DND-41 (cell line): ENCODE results near the gene FOXF2.

Experiments used
- ATAC-seq: fragments of 200-7000 bp; cut with Tn5 transposase; 3 replicates; pipeline ENCODE4 v1.9.1; 2021; ENCODE audit warnings: low read depth; ENCODE audit not compliant: insufficient read depth
- DNase-seq: peaks from one replicate; pipeline ENCODE4 v3.0.0-alpha.2; 2020
- H2AFZ ChIP-seq: 2 replicates; pipeline ENCODE4 v1.6.0; 2012; ENCODE audit warnings: low read depth, low read length
- H3K27ac ChIP-seq: 2 replicates; pipeline ENCODE4 v1.5.1; 2012; ENCODE audit warnings: low read length, inconsistent platforms
- H3K27me3 ChIP-seq: fragments of 200-600 bp; sonication (generic); 2 replicates; pipeline ENCODE4 v1.6.0; 2012; ENCODE audit warnings: low read length, mild to moderate bottlenecking, inconsistent platforms; ENCODE audit not compliant: insufficient read depth, poor library complexity
- H3K36me3 ChIP-seq: 2 replicates; pipeline ENCODE4 v1.5.1; 2012; ENCODE audit warnings: low read length, inconsistent platforms; ENCODE audit not compliant: insufficient read depth
- H3K4me1 ChIP-seq: 2 replicates; pipeline ENCODE4 v1.5.1; 2012; ENCODE audit warnings: mild to moderate bottlenecking, low read length; ENCODE audit not compliant: insufficient read depth
- H3K4me2 ChIP-seq: 2 replicates; pipeline ENCODE4 v1.6.0; 2012; ENCODE audit warnings: mild to moderate bottlenecking, moderate library complexity, low read length, inconsistent platforms; ENCODE audit not compliant: insufficient read depth
- H3K4me3 ChIP-seq, 2 experiments: fragments of 200-600 bp in 1 of 2; shearing (Covaris generic) in 1 of 2; 2 replicates each; pipeline ENCODE4 v1.5.1; 2012 to 2016; ENCODE audit warnings: inconsistent platforms in 2 of 2, low read length in 2 of 2, mild to moderate bottlenecking in 2 of 2, low read depth in 1 of 2, moderate library complexity in 1 of 2
- H3K79me2 ChIP-seq: 2 replicates; pipeline ENCODE4 v1.6.0; 2012; ENCODE audit warnings: low read length, inconsistent platforms; ENCODE audit not compliant: insufficient read depth
- H3K9ac ChIP-seq: 2 replicates; pipeline ENCODE4 v1.6.0; 2012; ENCODE audit warnings: low read depth, mild to moderate bottlenecking, inconsistent platforms, low read length, moderate library complexity
- H3K9me3 ChIP-seq: 2 replicates; pipeline ENCODE4 v1.5.1; 2012; ENCODE audit warnings: low read length, moderate library complexity, mild to moderate bottlenecking, inconsistent platforms; ENCODE audit not compliant: insufficient read depth, severe bottlenecking
- H4K20me1 ChIP-seq: 2 replicates; pipeline ENCODE4 v1.6.0; 2012; ENCODE audit warnings: low read length; ENCODE audit not compliant: insufficient read depth
- EZH2 ChIP-seq: IDR thresholded peaks from 3 replicates; pipeline ENCODE4 v1.6.1; 2012; ENCODE audit warnings: borderline replicate concordance, low read depth, mild to moderate bottlenecking, moderate library complexity, low read length, inconsistent platforms; ENCODE audit not compliant: severe bottlenecking
- TF ChIP-seq, protein P1 (sequence below): IDR thresholded peaks from 2 replicates; pipeline ENCODE4 v1.5.1; 2012; ENCODE audit warnings: borderline replicate concordance, low read length, moderate library complexity, mild to moderate bottlenecking; ENCODE audit not compliant: poor library complexity, severe bottlenecking; ENCODE audit errors: extremely low read depth

The FOXF2 gene

DNA sequence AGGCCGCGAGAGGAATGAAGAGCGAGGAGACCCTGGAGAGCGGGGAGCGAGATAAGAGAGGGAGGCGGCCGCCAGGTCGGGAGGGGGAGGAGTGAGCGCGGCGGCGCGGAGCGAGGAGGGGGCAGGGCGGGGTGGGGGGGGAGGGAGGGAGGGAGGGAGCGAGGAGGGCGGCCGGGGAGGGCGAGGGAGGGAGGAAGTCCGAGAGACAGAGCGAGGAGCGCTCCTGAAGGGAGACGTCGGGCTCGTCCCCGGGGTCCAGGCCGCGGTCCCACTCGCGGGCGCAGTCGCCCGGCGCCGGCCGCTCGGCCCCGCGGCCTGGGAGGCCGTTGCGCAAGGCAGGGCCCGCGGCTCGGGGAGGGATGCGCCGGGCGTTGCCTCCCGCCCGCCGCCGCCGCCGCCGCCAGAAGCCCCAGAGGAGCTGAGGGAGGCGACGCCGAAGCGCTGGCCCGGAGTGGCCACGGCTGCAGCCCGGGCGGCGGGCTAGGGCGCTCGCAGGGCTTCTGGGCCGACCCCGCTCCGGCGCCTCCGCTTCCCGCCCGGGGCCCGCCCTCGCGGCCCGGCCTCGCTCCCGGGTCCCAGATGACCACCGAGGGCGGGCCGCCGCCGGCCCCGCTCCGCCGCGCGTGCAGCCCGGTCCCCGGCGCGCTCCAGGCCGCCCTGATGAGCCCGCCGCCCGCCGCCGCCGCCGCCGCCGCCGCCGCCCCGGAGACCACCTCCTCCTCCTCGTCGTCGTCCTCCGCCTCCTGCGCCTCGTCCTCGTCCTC, at the start of gene FOXF2:
Gene FOXF2 (plus strand): TSS at position 208 of the 764 bp plus-strand sequence. CDS start 372 bp downstream, at position 580.
- DNase-seq: no peak
- no peak within 1 kb of the TSS for H3K4me2 ChIP-seq
- H3K4me3 ChIP-seq: no peak within 1 kb of the TSS
- H2AFZ ChIP-seq: no peak within 1 kb of the TSS
- TF ChIP-seq, protein P1, sequence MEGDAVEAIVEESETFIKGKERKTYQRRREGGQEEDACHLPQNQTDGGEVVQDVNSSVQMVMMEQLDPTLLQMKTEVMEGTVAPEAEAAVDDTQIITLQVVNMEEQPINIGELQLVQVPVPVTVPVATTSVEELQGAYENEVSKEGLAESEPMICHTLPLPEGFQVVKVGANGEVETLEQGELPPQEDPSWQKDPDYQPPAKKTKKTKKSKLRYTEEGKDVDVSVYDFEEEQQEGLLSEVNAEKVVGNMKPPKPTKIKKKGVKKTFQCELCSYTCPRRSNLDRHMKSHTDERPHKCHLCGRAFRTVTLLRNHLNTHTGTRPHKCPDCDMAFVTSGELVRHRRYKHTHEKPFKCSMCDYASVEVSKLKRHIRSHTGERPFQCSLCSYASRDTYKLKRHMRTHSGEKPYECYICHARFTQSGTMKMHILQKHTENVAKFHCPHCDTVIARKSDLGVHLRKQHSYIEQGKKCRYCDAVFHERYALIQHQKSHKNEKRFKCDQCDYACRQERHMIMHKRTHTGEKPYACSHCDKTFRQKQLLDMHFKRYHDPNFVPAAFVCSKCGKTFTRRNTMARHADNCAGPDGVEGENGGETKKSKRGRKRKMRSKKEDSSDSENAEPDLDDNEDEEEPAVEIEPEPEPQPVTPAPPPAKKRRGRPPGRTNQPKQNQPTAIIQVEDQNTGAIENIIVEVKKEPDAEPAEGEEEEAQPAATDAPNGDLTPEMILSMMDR: no peak
- TF ChIP-seq EZH2: no peak
- no peaks in the 10 kb centered on the region for H3K36me3 ChIP-seq
- H3K9me3 ChIP-seq: no peaks in the 10 kb centered on the region
- H3K27me3 ChIP-seq: peaks cover 1% of the 10 kb centered on the region
- no peaks in the 10 kb centered on the region for H3K79me2 ChIP-seq
- ATAC-seq: no peak
- H4K20me1 ChIP-seq: no peaks in the 10 kb centered on the region
- no peaks in the 10 kb centered on the region for H3K4me1 ChIP-seq
- no peak within 1 kb of the TSS for H3K27ac ChIP-seq
- H3K9ac ChIP-seq: no peak within 1 kb of the TSS

DNA sequence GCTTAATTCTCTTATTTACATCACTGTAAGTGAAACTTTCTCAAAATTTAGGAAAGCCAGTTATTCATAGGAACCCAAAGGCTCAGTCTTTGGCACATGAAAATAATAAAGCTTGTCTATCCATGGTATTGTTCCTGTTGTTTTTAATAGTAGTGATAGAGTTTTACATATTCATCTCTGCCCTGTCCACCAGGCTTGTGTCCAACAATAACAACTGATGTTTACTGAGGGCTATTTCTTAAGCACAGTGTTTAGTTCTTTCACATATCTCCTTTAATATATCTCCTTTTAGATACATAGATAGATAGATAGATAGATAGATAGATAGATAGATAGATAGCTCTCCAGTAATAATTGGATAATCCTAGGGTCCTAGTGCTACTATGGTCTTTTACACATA, 43.3 kb upstream of the FOXF2 start:
- DNase-seq: no peak
- Histone ChIP-seq H3K36me3 (no peaks in the 10 kb centered on the region), H3K27me3 (peaks cover 12% of the 10 kb centered on the region), H4K20me1 (no peaks in the 10 kb centered on the region), H3K9me3 (peaks cover 6% of the 10 kb centered on the region), H3K4me3 (no peak overlapping the region), H3K9ac (no peak overlapping the region), H3K27ac (no peak overlapping the region), H2AFZ (no peak overlapping the region), H3K79me2 (no peaks in the 10 kb centered on the region), H3K4me1 (no peaks in the 10 kb centered on the region), H3K4me2 (no peak overlapping the region)
- TF ChIP-seq EZH2: no peak
- TF ChIP-seq, protein P1: no peak
- ATAC-seq: no peak

DNA sequence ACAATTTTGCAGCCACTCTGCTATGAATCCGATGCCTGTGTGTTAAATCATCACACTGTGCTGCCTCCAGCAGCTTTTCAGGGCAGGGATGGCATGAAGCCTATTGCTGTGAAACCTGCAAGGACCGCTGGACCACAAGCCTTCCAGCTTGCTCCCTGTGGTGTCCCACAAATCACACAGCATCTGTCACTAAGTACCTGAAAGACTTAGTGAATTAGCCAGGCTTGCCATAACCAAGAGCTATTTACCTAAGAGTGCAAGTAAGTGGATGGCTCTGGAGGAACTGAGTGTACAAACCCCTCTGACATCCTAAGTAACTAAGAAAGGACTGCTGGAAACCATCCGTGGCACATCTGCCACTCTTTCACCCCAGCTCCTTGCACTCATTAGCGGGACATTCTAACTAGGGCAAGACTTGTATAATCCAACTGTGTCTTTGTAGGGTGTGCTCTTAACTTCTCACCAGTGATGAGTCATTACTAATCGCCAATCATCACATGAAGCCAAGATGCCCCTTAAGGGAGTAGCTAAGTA, 42.8 kb upstream of the FOXF2 start:
- no peak for ATAC-seq
- Histone ChIP-seq H3K4me3 (no peak overlapping the region), H2AFZ (no peak overlapping the region), H3K36me3 (no peaks in the 10 kb centered on the region), H3K27me3 (peaks cover 12% of the 10 kb centered on the region), H3K9ac (no peak overlapping the region), H3K9me3 (peaks cover 11% of the 10 kb centered on the region), H4K20me1 (no peaks in the 10 kb centered on the region), H3K79me2 (no peaks in the 10 kb centered on the region), H3K4me2 (no peak overlapping the region), H3K27ac (no peak overlapping the region), H3K4me1 (no peaks in the 10 kb centered on the region)
- TF ChIP-seq EZH2: no peak
- TF ChIP-seq, protein P1: no peak
- DNase-seq: no peak

DNA sequence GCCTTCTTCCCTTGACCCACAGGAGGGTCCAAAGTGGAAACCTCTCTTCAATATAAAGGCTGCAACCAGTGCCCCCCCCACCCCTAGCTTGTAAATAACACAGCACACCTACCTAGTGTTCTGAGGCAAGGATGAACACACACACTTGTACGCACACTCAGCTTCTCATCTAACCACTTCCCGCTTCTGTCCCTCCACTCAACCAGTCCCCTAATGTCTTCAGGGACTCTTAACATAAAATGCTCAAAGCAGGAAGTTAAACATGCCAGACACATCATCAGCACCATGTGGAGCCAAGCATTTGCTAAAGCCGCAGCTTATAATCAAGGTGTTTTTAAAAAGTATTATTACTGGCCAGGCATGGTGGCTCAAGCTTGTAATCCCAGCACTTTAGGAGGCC, 42.2 kb upstream of the FOXF2 start:
- TF ChIP-seq, protein P1: no peak
- no peak for TF ChIP-seq EZH2
- H3K27me3 ChIP-seq: peaks cover 12% of the 10 kb centered on the region
- H3K79me2 ChIP-seq: no peaks in the 10 kb centered on the region
- H3K27ac ChIP-seq: no peak overlapping the region
- no peak overlapping the region for H2AFZ ChIP-seq
- H3K4me1 ChIP-seq: no peaks in the 10 kb centered on the region
- no peaks in the 10 kb centered on the region for H3K36me3 ChIP-seq
- DNase-seq (no peak), ATAC-seq (no peak)
- H4K20me1 ChIP-seq: no peaks in the 10 kb centered on the region
- no peak overlapping the region for H3K4me2 ChIP-seq
- H3K9ac ChIP-seq: no peak overlapping the region
- no peak overlapping the region for H3K4me3 ChIP-seq
- peaks cover 13% of the 10 kb centered on the region for H3K9me3 ChIP-seq
